HG03432 (cell line): ENCODE measurements around the gene FHOD3.
"Not testable (repeated sequence)": the region's sequence is repeated elsewhere in the genome, so short reads cannot be mapped to it uniquely, and the experiment has no call there.

Experiments
- ATAC-seq: cut with Tn5 transposase; IDR thresholded peaks from one replicate; pipeline ENCODE4 v1.9.1; 2021; ENCODE audit warnings: mild to moderate bottlenecking, moderate library complexity; ENCODE audit not compliant: unreplicated experiment

FHOD3 gene

GRCh38 chr18:36811955-36812354, 514.4 kb downstream of the FHOD3 start:
- no peak for ATAC-seq

GRCh38 chr18:36812678-36813077, 515.2 kb downstream of the FHOD3 start:
- ATAC-seq = no peak

- ATAC-seq = no peak
Measured at GRCh38 chr18:36813101-36813775, 515.7 kb downstream of the FHOD3 start.

- ATAC-seq = no peak
Measured at GRCh38 chr18:36813824-36814223, 516.3 kb downstream of the FHOD3 start.

GRCh38 chr18:36814994-36815393, 517.5 kb downstream of the FHOD3 start:
- no peak for ATAC-seq

GRCh38 chr18:36816096-36816495, 518.6 kb downstream of the FHOD3 start:
- ATAC-seq = not testable (repeated sequence)

- no peak for ATAC-seq
Measured at GRCh38 chr18:36817039-36817438, 519.5 kb downstream of the FHOD3 start.

- no peak for ATAC-seq
Measured at GRCh38 chr18:36818652-36819051, 521.1 kb downstream of the FHOD3 start.

- no peak for ATAC-seq
Measured at GRCh38 chr18:36819621-36820020, 522.1 kb downstream of the FHOD3 start.

- ATAC-seq = no peak
Measured at GRCh38 chr18:36821681-36822080, 524.2 kb downstream of the FHOD3 start.

- no peak for ATAC-seq
Measured at GRCh38 chr18:36825526-36825925, 528.0 kb downstream of the FHOD3 start.

GRCh38 chr18:36826556-36826955, 529.0 kb downstream of the FHOD3 start:
- no peak for ATAC-seq

GRCh38 chr18:36828157-36828629, 530.7 kb downstream of the FHOD3 start:
- ATAC-seq = peak; percentile 2

GRCh38 chr18:36828630-36829361, 531.3 kb downstream of the FHOD3 start, which contains the start of the genes KIAA1328 and TPGS2:
KIAA1328 (plus strand) TSS chr18:36829127; CDS start chr18:36829139, 12 bp downstream.
TPGS2 (minus strand) TSS chr18:36829002; CDS start chr18:36828767, 235 bp downstream.
- ATAC-seq = peak; percentile 95
